IMR-90 (cell line): ENCODE data around the gene DLGAP3.

Experiments
- CHD1 ChIP-seq: IDR thresholded peaks from 2 replicates; pipeline ENCODE4 v1.6.1; 2012; ENCODE audit warnings: low read depth, low read length, improper control_type of control experiment
- CTCF ChIP-seq: conservative IDR thresholded peaks from 2 replicates; pipeline ENCODE4 v1.5.1; 2012; ENCODE audit warnings: mild to moderate bottlenecking, low read depth, low read length, improper control_type of control experiment
- MXI1 ChIP-seq: IDR thresholded peaks from 2 replicates; pipeline ENCODE4 v1.6.1; 2012; ENCODE audit warnings: low read depth, mild to moderate bottlenecking, low read length, moderate library complexity, borderline replicate concordance
- POLR2A ChIP-seq: IDR thresholded peaks from 2 replicates; pipeline ENCODE4 v1.6.1; 2012; ENCODE audit warnings: mild to moderate bottlenecking, low read depth, low read length
- RAD21 ChIP-seq: IDR thresholded peaks from 2 replicates; pipeline ENCODE4 v1.6.1; 2012; ENCODE audit warnings: low read length, improper control_type of control experiment
- RFX5 ChIP-seq: IDR thresholded peaks from 2 replicates; pipeline ENCODE4 v1.8.0; 2012; ENCODE audit warnings: low read depth, mild to moderate bottlenecking, low read length, moderate library complexity
- SMC3 ChIP-seq: fragments of 150-350 bp; IDR thresholded peaks from 2 replicates; pipeline ENCODE4 v1.6.1; 2016; ENCODE audit warnings: low read depth, mild to moderate bottlenecking, antibody characterized with exemption, low read length, moderate library complexity
- TF ChIP-seq, protein P1 (sequence below): fragments of 150-350 bp; IDR thresholded peaks from 2 replicates; pipeline ENCODE4 v1.6.1; 2016; ENCODE audit warnings: low read depth, mild to moderate bottlenecking, low read length, moderate library complexity, borderline replicate concordance

DNA sequence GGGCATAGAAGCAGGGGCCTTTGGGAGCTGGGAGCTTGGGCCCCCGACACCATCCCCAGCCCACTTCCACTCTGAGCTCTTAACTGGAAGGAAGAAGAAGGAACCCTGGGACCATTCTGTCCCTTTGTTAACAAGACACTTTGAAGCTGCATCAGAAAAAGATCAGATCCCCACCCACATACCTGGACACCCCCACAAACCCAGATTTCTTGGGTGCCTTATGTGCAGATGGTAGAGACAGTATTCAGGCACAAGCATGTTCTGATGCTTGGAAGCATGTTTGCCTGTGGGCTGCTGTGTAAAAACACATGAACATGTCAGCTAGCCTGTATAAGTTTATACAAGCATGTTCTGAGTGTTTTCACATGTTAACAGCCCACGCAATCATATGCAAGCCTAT, 3.7 kb downstream of the DLGAP3 start:
- TF ChIP-seq, protein P1, sequence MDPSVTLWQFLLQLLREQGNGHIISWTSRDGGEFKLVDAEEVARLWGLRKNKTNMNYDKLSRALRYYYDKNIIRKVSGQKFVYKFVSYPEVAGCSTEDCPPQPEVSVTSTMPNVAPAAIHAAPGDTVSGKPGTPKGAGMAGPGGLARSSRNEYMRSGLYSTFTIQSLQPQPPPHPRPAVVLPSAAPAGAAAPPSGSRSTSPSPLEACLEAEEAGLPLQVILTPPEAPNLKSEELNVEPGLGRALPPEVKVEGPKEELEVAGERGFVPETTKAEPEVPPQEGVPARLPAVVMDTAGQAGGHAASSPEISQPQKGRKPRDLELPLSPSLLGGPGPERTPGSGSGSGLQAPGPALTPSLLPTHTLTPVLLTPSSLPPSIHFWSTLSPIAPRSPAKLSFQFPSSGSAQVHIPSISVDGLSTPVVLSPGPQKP: no peak
- no peak for TF ChIP-seq POLR2A
- TF ChIP-seq CTCF: no peak
- no peak for TF ChIP-seq RAD21
- no peak for TF ChIP-seq CHD1
- TF ChIP-seq RFX5: no peak
- no peak for TF ChIP-seq MXI1
- no peak for TF ChIP-seq SMC3
